Ascending aorta (tissue), 2 donors: ENCODE data around the gene PDXP. TPM values are rescaled to one million over a fixed set of nuclear protein-coding genes. Genes with fewer than 3 reads are reported as not detected.
"Not testable (repeated sequence)": the region's sequence is repeated elsewhere in the genome, so short reads cannot be mapped to it uniquely, and the experiment has no call there.

Experiments used
- DNase-seq, 2 donors: peaks; one replicate each; pipeline ENCODE4 v3.0.0-alpha.2; 2019; ENCODE audit warnings: low spot score in 2 of 2
- H3K27ac ChIP-seq, 2 donors: fragments of 200-600 bp; sonication (generic); one replicate each; pipeline ENCODE4 v1.5.1; 2016 to 2017; ENCODE audit warnings: mild to moderate bottlenecking in 1 of 2
- H3K27me3 ChIP-seq: fragments of 200-600 bp; sonication (generic); one replicate; pipeline ENCODE4 v1.5.1; 2017
- H3K36me3 ChIP-seq, 2 donors: fragments of 200-600 bp; sonication (generic); one replicate each; pipeline ENCODE4 v1.5.1; 2016
- H3K4me1 ChIP-seq, 2 donors: fragments of 200-600 bp; sonication (generic); one replicate each; pipeline ENCODE4 v1.5.1; 2016 to 2017; ENCODE audit warnings: mild to moderate bottlenecking in 1 of 2
- H3K4me3 ChIP-seq, 2 donors: fragments of 200-600 bp; sonication (generic); one replicate each; pipeline ENCODE4 v1.5.1; 2016 to 2017; ENCODE audit warnings: mild to moderate bottlenecking in 1 of 2
- H3K9me3 ChIP-seq, 2 donors: fragments of 200-600 bp; sonication (generic); one replicate each; pipeline ENCODE4 v1.5.1; 2016
- CTCF ChIP-seq, 3 experiments: fragments of 200-600 bp in 2 of 3; fragments of 450-650 bp in 1 of 3; sonication (generic) in 2 of 3; IDR thresholded peaks; one replicate each; pipeline ENCODE4 v1.5.1; 2016 to 2019; ENCODE audit warnings: antibody characterized with exemption in 3 of 3, mild to moderate bottlenecking in 1 of 3, moderate library complexity in 1 of 3
- intact Hi-C: fragments of 100-400 bp; cut with DNase I; formaldehyde crosslinking; loops from one replicate; pipeline ENCODE4 v1.15.1; 2023
- total RNA-seq: library from RNA; depleted of rRNA; stranded (reverse); fragments of >200 nt; gene quantifications from one replicate; pipeline ENCODE4 v1.1.0, GENCODE V29; 2016

PDXP gene
- 10.6 TPM for total RNA-seq

- Histone ChIP-seq H3K4me3 (peak within 1 kb of the TSS; percentile 72 to 87), H3K27me3 (no peaks in the 10 kb centered on the region), H3K4me1 (peaks cover 11 to 29% of the 10 kb centered on the region in 2 donors), H3K36me3 (no peaks in the 10 kb centered on the region), H3K9me3 (no peaks in the 10 kb centered on the region), H3K27ac (peak within 1 kb of the TSS; percentile 76 to 86)
- DNase-seq: peak; percentile 96 to 100
- intact Hi-C loops: loop anchor here (1.0 kb wide), 1 partner anchor 17 kb away; the partner anchor contains the start of gene LGALS1
- no peak for TF ChIP-seq CTCF (IDR thresholded peaks at IDR 0.05)
These were observed at the start of gene PDXP for GRCh38 chr22:37658133-37659065. PDXP (plus strand) TSS chr22:37658723; CDS start chr22:37658783, 60 bp downstream.

GRCh38 chr22:37609240-37610152 is 49.0 kb upstream of the PDXP start:
- no peak for TF ChIP-seq CTCF (IDR thresholded peaks at IDR 0.05)
- no peak for DNase-seq
- Histone ChIP-seq H3K27me3 (no peaks in the 10 kb centered on the region), H3K27ac (peak overlapping the region; percentile 92 to 94), H3K4me1 (peaks cover 5 to 37% of the 10 kb centered on the region in 2 donors), H3K9me3 (no peaks in the 10 kb centered on the region), H3K36me3 (peaks cover 0 to 8% of the 10 kb centered on the region in 2 donors), H3K4me3 (peak overlapping the region; percentile 79 to 81)
- intact Hi-C loops: loop anchor here (2.0 to 5.0 kb wide), 2 partner anchors 62 to 67 kb away; no protein-coding TSS in a partner anchor

- peak overlapping the region; percentile 92 to 94 for H3K27ac ChIP-seq
These were observed 48.4 kb upstream of the PDXP start for GRCh38 chr22:37610153-37610475.

DNA sequence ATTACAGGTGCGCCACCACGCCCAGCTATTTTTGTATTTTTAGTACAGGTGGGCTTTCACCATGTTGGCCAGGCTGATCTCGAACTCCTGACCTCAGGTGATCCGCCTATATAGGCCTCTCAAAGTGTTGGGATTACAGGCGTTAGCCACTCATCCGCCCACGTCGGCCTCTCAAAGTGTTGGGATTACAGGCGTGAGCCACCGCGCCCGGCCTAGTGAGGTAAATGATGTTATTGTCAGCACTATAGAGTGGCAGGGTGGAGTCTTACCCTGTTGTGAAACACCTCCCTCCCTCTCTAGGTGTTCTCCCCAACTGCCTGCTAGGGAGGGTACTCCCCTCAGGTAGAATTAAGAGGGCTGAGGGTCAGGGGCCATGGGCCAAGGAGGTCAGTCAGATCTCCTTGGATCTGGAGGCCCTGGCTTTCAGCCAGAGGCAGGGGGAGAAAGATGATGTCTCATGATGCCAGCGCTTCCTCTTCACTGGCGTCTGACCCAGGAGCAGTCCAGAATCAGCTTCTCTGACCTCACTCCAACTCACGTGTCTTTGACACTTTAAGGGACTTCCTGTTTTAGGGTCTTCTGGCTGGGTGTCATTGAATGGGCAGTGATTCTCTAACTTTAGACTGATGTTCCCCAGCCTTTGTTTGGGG is 47.9 kb upstream of the PDXP start:
- Histone ChIP-seq H3K27ac (peak overlapping the region in 1 of 2 donors; percentile 92), H3K4me3 (peak overlapping the region in 1 of 2 donors; percentile 79)

More at GRCh38 chr22:37610153-37610475, 48.4 kb upstream of the PDXP start:
- Histone ChIP-seq H3K4me3 (peak overlapping the region; percentile 79 to 81), H3K4me1 (peaks cover 5 to 37% of the 10 kb centered on the region in 2 donors), H3K36me3 (peaks cover 0 to 14% of the 10 kb centered on the region in 2 donors)
- H3K27me3 ChIP-seq, intact Hi-C loops, H3K9me3 ChIP-seq, DNase-seq: not testable (repeated sequence)

GRCh38 chr22:37611207-37611606 is 47.3 kb upstream of the PDXP start:
- Histone ChIP-seq H3K27ac (peak overlapping the region in 1 of 2 donors; percentile 33), H3K4me1 (peaks cover 5 to 37% of the 10 kb centered on the region in 2 donors), H3K27me3 (no peaks in the 10 kb centered on the region), H3K36me3 (peaks cover 6 to 19% of the 10 kb centered on the region in 2 donors), H3K9me3 (no peaks in the 10 kb centered on the region), H3K4me3 (no peak overlapping the region)
- no peak for DNase-seq
- no peak for TF ChIP-seq CTCF (IDR thresholded peaks at IDR 0.05)
- intact Hi-C loops: no loop called here

More for the DNA sequence above, 47.9 kb upstream of the PDXP start:
- Histone ChIP-seq H3K27me3 (no peaks in the 10 kb centered on the region), H3K4me1 (peaks cover 5 to 37% of the 10 kb centered on the region in 2 donors), H3K36me3 (peaks cover 2 to 15% of the 10 kb centered on the region in 2 donors), H3K9me3 (no peaks in the 10 kb centered on the region)
- intact Hi-C loops: no loop called here
- DNase-seq: no peak
- no peak for TF ChIP-seq CTCF (IDR thresholded peaks at IDR 0.05)
